ENCODE measurements around the gene KCTD7. TPM values are rescaled to one million over a fixed set of nuclear protein-coding genes. Genes with fewer than 3 reads are reported as not detected.

Gene KCTD7
- total and polyA plus RNA-seq, 2 of the 13 experiments (the other 11 are each of a cell fraction or from before 2014, with no cell fraction given): 7.3 to 13.5 TPM

DNA sequence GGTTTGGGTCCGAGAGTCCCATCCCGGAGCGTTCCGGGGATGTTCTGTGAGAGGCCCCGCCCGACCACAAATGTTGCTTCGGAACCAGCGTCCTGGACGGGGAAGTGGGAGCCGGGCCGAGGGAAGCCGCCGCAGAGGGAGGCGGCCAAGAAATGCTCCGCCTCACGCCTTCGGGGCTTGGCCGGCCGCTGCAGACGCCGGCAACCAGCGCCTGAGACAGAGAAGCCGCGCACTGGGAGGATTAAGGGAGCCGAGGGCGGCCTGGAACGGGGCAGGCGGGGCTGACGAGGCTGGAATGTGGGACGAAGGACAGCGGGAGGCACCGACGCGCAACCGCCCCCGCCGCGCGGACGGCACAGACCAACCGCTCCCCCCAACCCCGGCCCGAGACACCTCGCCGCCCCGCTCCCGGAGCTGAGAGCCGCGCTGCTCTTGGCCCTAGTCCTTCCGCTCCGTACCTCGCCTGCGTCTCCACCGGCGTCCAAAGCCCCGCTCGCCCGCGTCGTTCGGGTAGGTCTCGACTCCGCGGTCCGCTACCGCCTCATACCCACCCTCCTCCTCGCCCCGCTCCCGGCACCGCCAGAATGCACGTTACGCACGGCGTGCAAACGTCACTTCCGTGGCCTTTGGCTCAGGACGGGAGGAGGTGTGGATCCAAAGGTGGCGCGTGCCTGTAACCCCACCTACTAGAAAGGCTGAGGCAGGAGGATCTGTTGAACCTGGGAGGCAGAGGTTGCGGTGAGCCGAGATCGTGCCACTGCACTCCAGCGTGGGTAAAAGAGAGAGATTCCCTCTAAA is 36.7 kb upstream of the KCTD7 start (continued):
- TF ChIP-seq ZNF607 (CRISPR knock-in tag; IDR thresholded peaks at IDR 0.05; ENCODE audit: borderline replicate concordance): no peak; the same call in 1 of the 2 replicates
- TF ChIP-seq MTA1 (CRISPR knock-in tag; IDR thresholded peaks at IDR 0.05; ENCODE audit: borderline replicate concordance): peak; percentile 50; the same call in 1 of the 2 replicates
- 0 out of 2 replicates have a peak, but pooled peaks have one; percentile 25 for TF ChIP-seq ZNF800 (CRISPR knock-in tag; IDR thresholded peaks at IDR 0.05)
- peak; percentile 93 for TF ChIP-seq KMT2B (CRISPR knock-in tag; IDR thresholded peaks at IDR 0.05)
- no peak for TF ChIP-seq ZNF407 (CRISPR knock-in tag; IDR thresholded peaks at IDR 0.05; ENCODE audit: not compliant biosample characterization)
- peak; percentile 95 for TF ChIP-seq SPEN (CRISPR knock-in tag; IDR thresholded peaks at IDR 0.05; ENCODE audit: low read depth)
- TF ChIP-seq HIVEP1 (CRISPR knock-in tag; IDR thresholded peaks at IDR 0.05): peak; percentile 78
- TF ChIP-seq CCDC6 (CRISPR knock-in tag; IDR thresholded peaks at IDR 0.05): peak; percentile 84; the same call in 1 of the 2 replicates
- TF ChIP-seq, protein P1, sequence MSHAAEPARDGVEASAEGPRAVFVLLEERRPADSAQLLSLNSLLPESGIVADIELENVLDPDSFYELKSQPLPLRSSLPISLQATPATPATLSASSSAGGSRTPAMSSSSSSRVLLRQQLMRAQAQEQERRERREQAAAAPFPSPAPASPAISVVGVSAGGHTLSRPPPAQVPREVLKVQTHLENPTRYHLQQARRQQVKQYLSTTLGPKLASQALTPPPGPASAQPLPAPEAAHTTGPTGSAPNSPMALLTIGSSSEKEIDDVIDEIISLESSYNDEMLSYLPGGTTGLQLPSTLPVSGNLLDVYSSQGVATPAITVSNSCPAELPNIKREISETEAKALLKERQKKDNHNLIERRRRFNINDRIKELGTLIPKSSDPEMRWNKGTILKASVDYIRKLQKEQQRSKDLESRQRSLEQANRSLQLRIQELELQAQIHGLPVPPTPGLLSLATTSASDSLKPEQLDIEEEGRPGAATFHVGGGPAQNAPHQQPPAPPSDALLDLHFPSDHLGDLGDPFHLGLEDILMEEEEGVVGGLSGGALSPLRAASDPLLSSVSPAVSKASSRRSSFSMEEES (CRISPR knock-in tag; IDR thresholded peaks at IDR 0.05): peak; percentile 36; the same call in 1 of the 2 replicates
- TF ChIP-seq ATF1 (CRISPR knock-in tag; IDR thresholded peaks at IDR 0.05): peak; percentile 80
- peak; percentile 85 for TF ChIP-seq MXD1 (CRISPR knock-in tag; IDR thresholded peaks at IDR 0.05)
- TF ChIP-seq, protein P2, sequence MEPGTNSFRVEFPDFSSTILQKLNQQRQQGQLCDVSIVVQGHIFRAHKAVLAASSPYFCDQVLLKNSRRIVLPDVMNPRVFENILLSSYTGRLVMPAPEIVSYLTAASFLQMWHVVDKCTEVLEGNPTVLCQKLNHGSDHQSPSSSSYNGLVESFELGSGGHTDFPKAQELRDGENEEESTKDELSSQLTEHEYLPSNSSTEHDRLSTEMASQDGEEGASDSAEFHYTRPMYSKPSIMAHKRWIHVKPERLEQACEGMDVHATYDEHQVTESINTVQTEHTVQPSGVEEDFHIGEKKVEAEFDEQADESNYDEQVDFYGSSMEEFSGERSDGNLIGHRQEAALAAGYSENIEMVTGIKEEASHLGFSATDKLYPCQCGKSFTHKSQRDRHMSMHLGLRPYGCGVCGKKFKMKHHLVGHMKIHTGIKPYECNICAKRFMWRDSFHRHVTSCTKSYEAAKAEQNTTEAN (CRISPR knock-in tag; conservative IDR thresholded peaks at IDR 0.05): 0 out of 2 replicates have a peak, but pooled peaks have one; percentile 20
- no peak for TF ChIP-seq SMARCE1 (IDR thresholded peaks at IDR 0.05; ENCODE audit: borderline replicate concordance)
- peak; percentile 63 for TF ChIP-seq YEATS4 (CRISPR knock-in tag; IDR thresholded peaks at IDR 0.05; ENCODE audit: borderline replicate concordance)

Measured in HepG2 (cell line).